A673 (cell line): ENCODE data around the gene FAM24B. TPM values are rescaled to one million over a fixed set of nuclear protein-coding genes. Genes with fewer than 3 reads are reported as not detected.

Experiments
- BruUV-seq: library from RNA; stranded (reverse); fragments of 400-500 nt; replicated peaks from 2 replicates; lab custom pipeline; 2021; lab: Mats Ljungman, UMichigan
- CTCF ChIA-PET: fragments of 300-600 bp; sonication (Branson Sonifier 250); formaldehyde crosslinking; loops from one replicate; lab custom pipeline; 2022; ENCODE audit warnings: antibody characterized with exemption; lab: Charles Lee
- POLR2A ChIA-PET: fragments of 300-600 bp; sonication (Branson Sonifier 250); formaldehyde crosslinking; loops from one replicate; lab custom pipeline; 2022; ENCODE audit warnings: antibody characterized with exemption; ENCODE audit not compliant: low non-redundant PET; lab: Charles Lee
- DNase-seq: peaks from one replicate; pipeline ENCODE4 v3.0.0-alpha.2; 2015; ENCODE audit warnings: low spot score
- H3K27ac ChIP-seq: fragments of 200-600 bp; sonication (generic); 2 replicates; pipeline ENCODE4 v1.5.1; 2016; ENCODE audit warnings: mixed run types, low read depth, mild to moderate bottlenecking, mixed read lengths, antibody characterized with exemption, low read length; ENCODE audit not compliant: poor library complexity, severe bottlenecking
- H3K27me3 ChIP-seq: fragments of 200-600 bp; sonication (generic); replicated peaks from 2 replicates; pipeline ENCODE4 v1.6.1; 2017; ENCODE audit warnings: mixed run types, low read depth, mild to moderate bottlenecking, mixed read lengths, antibody characterized with exemption, low read length; ENCODE audit not compliant: insufficient read depth, poor library complexity
- H3K36me3 ChIP-seq: fragments of 200-600 bp; sonication (generic); 2 replicates; pipeline ENCODE4 v1.6.1; 2016; ENCODE audit warnings: mixed run types, mild to moderate bottlenecking, mixed read lengths, antibody characterized with exemption, low read length; ENCODE audit not compliant: insufficient read depth, poor library complexity, severe bottlenecking
- H3K4me1 ChIP-seq: fragments of 200-600 bp; sonication (generic); 2 replicates; pipeline ENCODE4 v1.6.1; 2017; ENCODE audit warnings: mixed run types, mild to moderate bottlenecking, mixed read lengths, antibody characterized with exemption, low read length; ENCODE audit not compliant: insufficient read depth, poor library complexity, severe bottlenecking
- H3K4me3 ChIP-seq: fragments of 200-600 bp; sonication (generic); 2 replicates; pipeline ENCODE4 v1.5.1; 2016; ENCODE audit warnings: low read depth, mixed run types, mild to moderate bottlenecking, mixed read lengths, low read length; ENCODE audit not compliant: poor library complexity, severe bottlenecking
- H3K9me3 ChIP-seq: fragments of 200-600 bp; sonication (generic); 2 replicates; pipeline ENCODE4 v1.6.1; 2016; ENCODE audit warnings: mixed run types, low read depth, mild to moderate bottlenecking, mixed read lengths, antibody characterized with exemption, low read length; ENCODE audit not compliant: poor library complexity, severe bottlenecking
- EZH2 ChIP-seq: fragments of 200-600 bp; sonication (generic); IDR thresholded peaks from 2 replicates; pipeline ENCODE4 v1.6.1; 2017; ENCODE audit warnings: borderline replicate concordance, low read depth, mild to moderate bottlenecking, mixed read lengths, antibody characterized with exemption, low read length; ENCODE audit not compliant: poor library complexity, severe bottlenecking
- intact Hi-C: fragments of 100-400 bp; cut with micrococcal nuclease; formaldehyde crosslinking; loops from one replicate; pipeline ENCODE4 v1.10.0; 2022; ENCODE audit not compliant: unreplicated experiment
- total RNA-seq: library from RNA; stranded (reverse); gene quantifications from 2 replicates; pipeline ENCODE4 v1.2.3, GENCODE V29; 2021
- TF ChIP-seq, protein P1 (sequence below): fragments of 300-800, 200-600 bp; sonication (generic); conservative IDR thresholded peaks from 2 replicates; pipeline ENCODE4 v1.5.1; 2017; ENCODE audit warnings: low read depth, mild to moderate bottlenecking, antibody characterized with exemption, low read length, moderate library complexity, mixed read lengths

The FAM24B gene
- total RNA-seq, 1 experiment from 2014 or later = 7.0 TPM

- TF ChIP-seq, protein P1, sequence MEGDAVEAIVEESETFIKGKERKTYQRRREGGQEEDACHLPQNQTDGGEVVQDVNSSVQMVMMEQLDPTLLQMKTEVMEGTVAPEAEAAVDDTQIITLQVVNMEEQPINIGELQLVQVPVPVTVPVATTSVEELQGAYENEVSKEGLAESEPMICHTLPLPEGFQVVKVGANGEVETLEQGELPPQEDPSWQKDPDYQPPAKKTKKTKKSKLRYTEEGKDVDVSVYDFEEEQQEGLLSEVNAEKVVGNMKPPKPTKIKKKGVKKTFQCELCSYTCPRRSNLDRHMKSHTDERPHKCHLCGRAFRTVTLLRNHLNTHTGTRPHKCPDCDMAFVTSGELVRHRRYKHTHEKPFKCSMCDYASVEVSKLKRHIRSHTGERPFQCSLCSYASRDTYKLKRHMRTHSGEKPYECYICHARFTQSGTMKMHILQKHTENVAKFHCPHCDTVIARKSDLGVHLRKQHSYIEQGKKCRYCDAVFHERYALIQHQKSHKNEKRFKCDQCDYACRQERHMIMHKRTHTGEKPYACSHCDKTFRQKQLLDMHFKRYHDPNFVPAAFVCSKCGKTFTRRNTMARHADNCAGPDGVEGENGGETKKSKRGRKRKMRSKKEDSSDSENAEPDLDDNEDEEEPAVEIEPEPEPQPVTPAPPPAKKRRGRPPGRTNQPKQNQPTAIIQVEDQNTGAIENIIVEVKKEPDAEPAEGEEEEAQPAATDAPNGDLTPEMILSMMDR = no peak
- TF ChIP-seq EZH2 = no peak
- intact Hi-C loops = no loop called here
- Histone ChIP-seq H3K36me3 (no peaks in the 10 kb centered on the region), H3K4me1 (no peaks in the 10 kb centered on the region), H3K9me3 (peaks cover 5% of the 10 kb centered on the region), H3K27me3 (no peaks in the 10 kb centered on the region), H3K27ac (no peak within 1 kb of the TSS), H3K4me3 (no peak within 1 kb of the TSS)
- DNase-seq = no peak
- ChIA-PET POLR2A (no interaction called here), CTCF (no interaction called here)
- no TSS peak for BruUV-seq
Observed at GRCh38 chr10:122845783-122846332, 33.5 kb downstream of the FAM24B start, which contains the start of gene CUZD1. Gene CUZD1, minus strand, starts transcription at chr10:122845857. Its CDS starts 14 bp downstream, at chr10:122845843.

DNA sequence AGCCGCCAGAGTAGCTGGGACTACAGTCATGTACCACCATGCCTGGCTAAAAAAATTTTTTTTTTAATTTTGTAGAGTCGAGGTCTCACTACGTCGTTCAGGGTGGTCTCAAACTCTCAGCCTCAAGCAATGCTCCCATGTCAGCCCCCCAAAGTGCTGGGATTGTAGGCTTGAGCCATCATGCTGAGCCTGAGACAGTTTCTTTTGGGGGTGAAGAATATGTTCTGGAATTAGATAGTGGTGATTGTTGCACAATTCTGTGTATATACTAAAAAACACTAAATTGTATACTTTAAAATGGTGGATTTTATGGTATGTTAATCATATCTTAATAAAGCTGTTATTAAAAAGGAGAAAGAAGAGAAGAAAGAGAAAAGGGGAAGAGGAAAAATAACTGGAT lies 35.2 kb downstream of the FAM24B start:
- ChIA-PET CTCF (no interaction called here), POLR2A (no interaction called here)
- no peak for DNase-seq
- no TSS peak for BruUV-seq
- intact Hi-C loops = no loop called here
- H3K4me1 ChIP-seq = no peaks in the 10 kb centered on the region
- peaks cover 5% of the 10 kb centered on the region for H3K9me3 ChIP-seq
- no peaks in the 10 kb centered on the region for H3K27me3 ChIP-seq
- H3K36me3 ChIP-seq = no peaks in the 10 kb centered on the region
- no peak overlapping the region for H3K27ac ChIP-seq
- H3K4me3 ChIP-seq = no peak overlapping the region
- no peak for TF ChIP-seq EZH2
- TF ChIP-seq, protein P1 = no peak

- H3K36me3 ChIP-seq = no peaks in the 10 kb centered on the region
- H3K4me3 ChIP-seq = no peak overlapping the region
- no TSS peak for BruUV-seq
- ChIA-PET CTCF (no interaction called here), POLR2A (no interaction called here)
- peaks cover 5% of the 10 kb centered on the region for H3K9me3 ChIP-seq
- H3K27me3 ChIP-seq = no peaks in the 10 kb centered on the region
- H3K27ac ChIP-seq = no peak overlapping the region
- DNase-seq = no peak
- no peaks in the 10 kb centered on the region for H3K4me1 ChIP-seq
- intact Hi-C loops = no loop called here
- TF ChIP-seq EZH2 = no peak
- TF ChIP-seq, protein P1 = no peak
Observed at GRCh38 chr10:122841569-122841968, 37.8 kb downstream of the FAM24B start.
